Natural killer cell (primary cell): ENCODE data around the gene PSMD12. TPM values are rescaled to one million over a fixed set of nuclear protein-coding genes. Genes with fewer than 3 reads are reported as not detected.

Experiments
- ATAC-seq, 3 donors: fragments of 150-1000 bp in 2 of 3; fragments of 200-7000 bp in 1 of 3; cut with Tn5 transposase; 1 replicate in 1 of 3; 2 replicates in 2 of 3; pipeline ENCODE4 v1.10.0; 2021; ENCODE audit warnings: mild to moderate bottlenecking in 2 of 3, moderate library complexity in 2 of 3
- DNase-seq, 2 donors: peaks; one replicate each; pipeline versions ENCODE4 v3.0.0 to v3.0.0-alpha.2; 2013 to 2021; ENCODE audit warnings: mixed read lengths in 1 of 2
- H3K27ac ChIP-seq: one replicate; pipeline ENCODE4 v1.5.1; 2013; ENCODE audit warnings: mild to moderate bottlenecking, low read length
- H3K27me3 ChIP-seq: one replicate; pipeline ENCODE4 v1.6.1; 2013; ENCODE audit warnings: low read length; ENCODE audit not compliant: control insufficient read depth, insufficient read depth
- H3K36me3 ChIP-seq: one replicate; pipeline ENCODE4 v1.6.1; 2013; ENCODE audit warnings: low read length; ENCODE audit not compliant: control insufficient read depth, insufficient read depth
- H3K4me1 ChIP-seq: one replicate; pipeline ENCODE4 v1.6.1; 2013; ENCODE audit warnings: low read length; ENCODE audit not compliant: control insufficient read depth, insufficient read depth
- H3K4me3 ChIP-seq: one replicate; pipeline ENCODE4 v1.5.1; 2013; ENCODE audit warnings: low read length
- H3K9me3 ChIP-seq: one replicate; pipeline ENCODE4 v1.6.1; 2013; ENCODE audit warnings: low read length; ENCODE audit not compliant: control insufficient read depth, insufficient read depth
- H3K27ac Mint-ChIP-seq, 2 donors: one replicate each; pipeline ENCODE4 v1.8.0; 2022; ENCODE audit warnings: mild to moderate bottlenecking in 2 of 2, mixed read lengths in 2 of 2, moderate library complexity in 1 of 2
- H3K27me3 Mint-ChIP-seq, 2 donors: one replicate each; pipeline ENCODE4 v1.8.0; 2022; ENCODE audit warnings: low read depth in 2 of 2, mixed read lengths in 2 of 2
- H3K36me3 Mint-ChIP-seq: one replicate; pipeline ENCODE4 v1.8.0; 2022; ENCODE audit warnings: mixed read lengths
- H3K4me1 Mint-ChIP-seq, 2 donors: one replicate each; pipeline ENCODE4 v1.8.0; 2022; ENCODE audit warnings: mixed read lengths in 2 of 2
- H3K4me3 Mint-ChIP-seq: one replicate; pipeline ENCODE4 v1.8.0; 2022; ENCODE audit warnings: mild to moderate bottlenecking, moderate library complexity, mixed read lengths
- H3K9me3 Mint-ChIP-seq, 2 donors: one replicate each; pipeline ENCODE4 v1.8.0; 2022; ENCODE audit warnings: mixed read lengths in 2 of 2
- WGBS: methylation state at CpG from one replicate; pipeline ENCODE4 v1.1.7; 2013; ENCODE audit warnings: missing lambda C conversion rate; ENCODE audit not compliant: insufficient coverage; 5-methylcytosine and 5-hydroxymethylcytosine counted together
- intact Hi-C: fragments of 100-400 bp; cut with micrococcal nuclease; formaldehyde crosslinking; loops from one replicate; pipeline ENCODE4 v1.14.2; 2022
- total RNA-seq, 4 donors: library from RNA; stranded (reverse); fragments of 120-200 nt in 1 of 4; gene quantifications; one replicate each; pipeline versions ENCODE4 v1.2.3 to v1.2.4, GENCODE V29; 2013 to 2022
- TF ChIP-seq, protein P1 (sequence below): fragments of 200-600 bp; IDR thresholded peaks from one replicate; pipeline ENCODE4 v1.8.0; 2022; ENCODE audit warnings: antibody characterized with exemption

Gene PSMD12
- total RNA-seq, 3 donors from 2014 or later (not counting 1 experiment from before 2014, with no cell fraction given) = 57.4 to 58.2 (median 58.0) TPM

DNA sequence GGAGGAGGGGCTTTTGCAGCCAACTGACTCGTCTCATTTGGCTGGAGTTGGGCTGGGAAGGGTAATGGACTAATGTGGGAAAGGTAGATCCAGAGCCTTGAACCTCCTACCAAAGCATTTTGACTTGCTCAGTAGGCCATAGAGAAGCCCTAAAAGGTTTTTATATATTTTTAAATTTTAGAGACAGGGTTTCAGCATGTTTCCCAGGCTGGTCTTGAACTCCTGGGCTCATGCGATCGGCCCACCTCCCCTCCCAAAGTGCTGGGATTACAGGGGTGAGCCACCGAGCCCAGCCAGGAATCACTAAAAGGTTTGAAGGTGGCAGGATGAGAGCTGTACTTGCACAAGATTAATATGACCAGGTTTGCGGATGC, 8.7 kb upstream of the PSMD12 start:
- H3K4me3 Mint-ChIP-seq = no peak overlapping the region
- TF ChIP-seq, protein P1, sequence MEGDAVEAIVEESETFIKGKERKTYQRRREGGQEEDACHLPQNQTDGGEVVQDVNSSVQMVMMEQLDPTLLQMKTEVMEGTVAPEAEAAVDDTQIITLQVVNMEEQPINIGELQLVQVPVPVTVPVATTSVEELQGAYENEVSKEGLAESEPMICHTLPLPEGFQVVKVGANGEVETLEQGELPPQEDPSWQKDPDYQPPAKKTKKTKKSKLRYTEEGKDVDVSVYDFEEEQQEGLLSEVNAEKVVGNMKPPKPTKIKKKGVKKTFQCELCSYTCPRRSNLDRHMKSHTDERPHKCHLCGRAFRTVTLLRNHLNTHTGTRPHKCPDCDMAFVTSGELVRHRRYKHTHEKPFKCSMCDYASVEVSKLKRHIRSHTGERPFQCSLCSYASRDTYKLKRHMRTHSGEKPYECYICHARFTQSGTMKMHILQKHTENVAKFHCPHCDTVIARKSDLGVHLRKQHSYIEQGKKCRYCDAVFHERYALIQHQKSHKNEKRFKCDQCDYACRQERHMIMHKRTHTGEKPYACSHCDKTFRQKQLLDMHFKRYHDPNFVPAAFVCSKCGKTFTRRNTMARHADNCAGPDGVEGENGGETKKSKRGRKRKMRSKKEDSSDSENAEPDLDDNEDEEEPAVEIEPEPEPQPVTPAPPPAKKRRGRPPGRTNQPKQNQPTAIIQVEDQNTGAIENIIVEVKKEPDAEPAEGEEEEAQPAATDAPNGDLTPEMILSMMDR = no peak
- 85% methylated on average over 5 of the region's 5 CpGs for WGBS
- H3K36me3 Mint-ChIP-seq = no peaks in the 10 kb centered on the region
- no peaks in the 10 kb centered on the region for H3K9me3 Mint-ChIP-seq
- H3K27me3 Mint-ChIP-seq = no peaks in the 10 kb centered on the region
- H3K4me3 ChIP-seq = no peak overlapping the region
- ATAC-seq = no peak
- no peak overlapping the region for H3K27ac ChIP-seq
- peaks cover 24% of the 10 kb centered on the region for H3K4me1 ChIP-seq
- intact Hi-C loops = loop anchor here (5.0 kb wide), 2 partner anchors 47 to 77 kb away; no protein-coding TSS in a partner anchor
- no peak for DNase-seq
- peaks cover 26 to 28% of the 10 kb centered on the region in 2 donors for H3K4me1 Mint-ChIP-seq
- H3K27me3 ChIP-seq = no peaks in the 10 kb centered on the region
- H3K36me3 ChIP-seq = no peaks in the 10 kb centered on the region
- peak overlapping the region; percentile 5 to 76 for H3K27ac Mint-ChIP-seq
- no peaks in the 10 kb centered on the region for H3K9me3 ChIP-seq

DNA sequence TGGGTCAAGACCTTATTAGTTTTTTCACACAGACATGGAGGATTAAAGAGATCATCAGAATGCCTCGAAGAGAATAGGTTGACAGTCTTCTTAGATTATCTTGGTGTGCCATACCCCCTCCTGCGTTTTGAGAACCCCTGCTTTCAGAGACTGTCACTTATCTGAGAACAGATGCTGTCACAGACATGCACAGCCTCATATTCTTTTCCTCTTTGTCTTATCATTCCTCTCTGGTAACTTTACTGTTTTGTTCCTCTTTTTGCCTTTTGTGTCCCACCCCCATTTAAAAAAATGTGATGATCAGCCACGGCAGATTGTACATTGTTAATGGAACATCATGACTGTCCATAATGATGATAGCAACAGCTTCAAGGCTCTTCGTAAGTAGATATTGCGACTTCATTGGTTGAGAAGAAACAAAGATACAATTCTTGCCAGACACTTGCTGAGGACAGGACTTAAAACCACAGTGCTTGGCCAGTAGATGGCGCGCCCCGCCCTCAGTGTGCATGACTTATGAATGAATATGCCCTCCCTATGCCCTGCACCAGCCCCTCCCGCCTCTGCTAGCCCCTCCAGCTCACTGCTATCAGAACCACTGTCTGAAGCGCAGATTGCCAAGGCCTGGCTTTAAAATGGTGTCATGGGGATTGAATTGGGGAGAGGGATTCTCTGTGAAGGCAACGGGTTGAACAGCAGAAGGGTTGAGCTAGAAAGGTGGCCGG, 8.1 kb upstream of the PSMD12 start:
- peak overlapping the region; percentile 77 for H3K4me3 Mint-ChIP-seq
- H3K36me3 Mint-ChIP-seq = no peaks in the 10 kb centered on the region
- intact Hi-C loops = loop anchor here (1.0 to 5.0 kb wide), 6 partner anchors 48 to 315 kb away; no protein-coding TSS in a partner anchor
- H3K27ac Mint-ChIP-seq = peak overlapping the region; percentile 5 to 76
- TF ChIP-seq, protein P1 = peak; percentile 86
- Histone ChIP-seq H3K36me3 (no peaks in the 10 kb centered on the region), H3K27me3 (no peaks in the 10 kb centered on the region), H3K9me3 (no peaks in the 10 kb centered on the region), H3K27ac (no peak overlapping the region), H3K4me3 (no peak overlapping the region), H3K4me1 (peaks cover 23% of the 10 kb centered on the region)
- no peaks in the 10 kb centered on the region for H3K9me3 Mint-ChIP-seq
- peaks cover 20 to 22% of the 10 kb centered on the region in 2 donors for H3K4me1 Mint-ChIP-seq
- DNase-seq (peak; percentile 83 to 92), ATAC-seq (peak; percentile 42 to 61 (median 47))
- H3K27me3 Mint-ChIP-seq = no peaks in the 10 kb centered on the region
- 15% methylated on average over 12 of the region's 12 CpGs for WGBS

DNA sequence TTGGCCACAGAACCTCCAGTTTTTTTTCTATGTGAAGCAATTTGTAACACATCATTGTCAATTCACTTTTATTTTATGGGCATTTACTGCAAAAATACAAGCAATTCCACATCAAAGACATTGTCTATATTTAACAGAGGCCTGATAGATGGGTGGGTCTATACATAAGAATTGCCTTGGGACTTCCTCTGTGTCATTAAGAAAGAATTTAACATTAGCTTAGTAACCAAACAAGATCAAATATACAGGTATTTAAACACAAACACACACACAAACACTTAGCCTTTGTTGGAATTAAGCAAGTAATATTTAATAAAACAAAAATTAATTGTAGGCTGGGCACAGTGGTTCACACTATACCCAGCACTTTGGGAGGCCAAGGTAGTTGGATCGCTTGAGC, 6.4 kb upstream of the PSMD12 start:
- Histone ChIP-seq H3K36me3 (no peaks in the 10 kb centered on the region), H3K4me1 (peaks cover 16% of the 10 kb centered on the region), H3K27ac (no peak overlapping the region), H3K9me3 (no peaks in the 10 kb centered on the region), H3K27me3 (no peaks in the 10 kb centered on the region), H3K4me3 (no peak overlapping the region)
- intact Hi-C loops = no loop called here
- Mint-ChIP-seq H3K4me1 (peaks cover 14% of the 10 kb centered on the region in 2 donors), H3K27me3 (no peaks in the 10 kb centered on the region), H3K36me3 (no peaks in the 10 kb centered on the region), H3K27ac (no peak overlapping the region), H3K9me3 (no peaks in the 10 kb centered on the region), H3K4me3 (no peak overlapping the region)
- TF ChIP-seq, protein P1 = no peak
- WGBS = 75% methylated on average over 1 of the region's 1 CpG
- no peak for ATAC-seq
- no peak for DNase-seq

GRCh38 chr17:67369676-67370075, 3.3 kb upstream of the PSMD12 start:
- Histone ChIP-seq H3K27ac (no peak overlapping the region), H3K4me3 (no peak overlapping the region), H3K9me3 (no peaks in the 10 kb centered on the region), H3K36me3 (no peaks in the 10 kb centered on the region), H3K27me3 (no peaks in the 10 kb centered on the region), H3K4me1 (peaks cover 10% of the 10 kb centered on the region)
- Mint-ChIP-seq H3K36me3 (no peaks in the 10 kb centered on the region), H3K27ac (no peak overlapping the region), H3K9me3 (no peaks in the 10 kb centered on the region), H3K4me1 (peaks cover 28% of the 10 kb centered on the region in 2 donors), H3K27me3 (no peaks in the 10 kb centered on the region), H3K4me3 (no peak overlapping the region)
- DNase-seq = no peak
- no peak for ATAC-seq
- intact Hi-C loops = loop anchor here (10.0 kb wide), 1 partner anchor 125 kb away; the partner anchor contains the start of gene HELZ
- TF ChIP-seq, protein P1 = no peak
